Measurements from ENCODE around the gene MYL11.

- TF ChIP-seq, protein P1, sequence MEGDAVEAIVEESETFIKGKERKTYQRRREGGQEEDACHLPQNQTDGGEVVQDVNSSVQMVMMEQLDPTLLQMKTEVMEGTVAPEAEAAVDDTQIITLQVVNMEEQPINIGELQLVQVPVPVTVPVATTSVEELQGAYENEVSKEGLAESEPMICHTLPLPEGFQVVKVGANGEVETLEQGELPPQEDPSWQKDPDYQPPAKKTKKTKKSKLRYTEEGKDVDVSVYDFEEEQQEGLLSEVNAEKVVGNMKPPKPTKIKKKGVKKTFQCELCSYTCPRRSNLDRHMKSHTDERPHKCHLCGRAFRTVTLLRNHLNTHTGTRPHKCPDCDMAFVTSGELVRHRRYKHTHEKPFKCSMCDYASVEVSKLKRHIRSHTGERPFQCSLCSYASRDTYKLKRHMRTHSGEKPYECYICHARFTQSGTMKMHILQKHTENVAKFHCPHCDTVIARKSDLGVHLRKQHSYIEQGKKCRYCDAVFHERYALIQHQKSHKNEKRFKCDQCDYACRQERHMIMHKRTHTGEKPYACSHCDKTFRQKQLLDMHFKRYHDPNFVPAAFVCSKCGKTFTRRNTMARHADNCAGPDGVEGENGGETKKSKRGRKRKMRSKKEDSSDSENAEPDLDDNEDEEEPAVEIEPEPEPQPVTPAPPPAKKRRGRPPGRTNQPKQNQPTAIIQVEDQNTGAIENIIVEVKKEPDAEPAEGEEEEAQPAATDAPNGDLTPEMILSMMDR (conservative IDR thresholded peaks at IDR 0.05) = no peak
- no peak for TF ChIP-seq ZFX (IDR thresholded peaks at IDR 0.05)
These were observed 16.0 kb upstream of the MYL11 start for GRCh38 chr16:30358577-30358936.

Measured in C4-2B (cell line).